NCI-H2029 treated with DMSO at 0.1 percent for 48 hours (cell line): ENCODE data around the gene PRR27.

Source experiments
- DNase-seq: peaks from one replicate; lab custom pipeline; 2025; lab: John Stamatoyannopoulos, UW

The PRR27 gene

GRCh38 chr4:70153937-70154336 is at the start of gene PRR27:
PRR27 (plus strand) TSS chr4:70154237; CDS start chr4:70154376, 139 bp downstream.
- DNase-seq: no peak

DNA sequence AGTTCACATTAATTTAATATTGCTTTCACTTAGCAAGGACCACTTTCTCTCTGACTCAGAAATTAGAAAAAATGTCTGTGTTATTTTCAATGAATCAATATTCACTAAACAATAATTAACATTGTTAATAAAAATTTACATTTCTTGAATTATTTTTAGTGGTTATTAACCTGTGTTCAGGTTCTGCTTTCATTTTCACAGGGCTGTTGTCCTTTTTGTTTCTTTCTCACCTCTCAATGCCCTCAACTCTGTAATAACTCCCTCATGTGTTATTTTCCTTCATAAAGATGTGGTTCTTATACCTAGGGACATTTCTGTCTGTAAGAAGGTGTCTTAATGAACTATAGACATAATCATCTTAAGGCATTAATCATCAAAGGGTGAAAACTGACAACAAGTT is 43.1 kb upstream of the PRR27 start:
- DNase-seq: no peak

DNA sequence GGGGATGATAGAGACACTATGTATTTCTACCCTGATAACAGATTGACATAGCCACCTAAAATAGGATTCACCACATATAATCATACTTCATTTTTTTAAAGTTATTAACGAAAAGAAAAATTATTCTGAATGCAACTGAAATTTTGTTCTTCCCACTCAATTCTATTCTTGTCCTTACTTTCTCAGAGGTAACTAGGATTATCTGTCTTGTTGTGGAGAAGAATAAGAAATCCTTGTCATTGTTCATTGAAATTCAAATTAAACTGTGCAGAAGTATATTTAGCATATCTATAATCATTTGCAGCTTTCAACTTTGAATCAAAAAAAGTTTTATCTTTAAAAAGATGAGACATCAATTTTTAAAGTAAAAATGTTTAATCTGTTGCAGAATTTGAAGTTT is 40.4 kb upstream of the PRR27 start:
- no peak for DNase-seq

GRCh38 chr4:70114096-70114495 is 39.9 kb upstream of the PRR27 start:
- no peak for DNase-seq

- no peak for DNase-seq
These were observed 33.7 kb upstream of the PRR27 start for GRCh38 chr4:70120323-70120722.

DNA sequence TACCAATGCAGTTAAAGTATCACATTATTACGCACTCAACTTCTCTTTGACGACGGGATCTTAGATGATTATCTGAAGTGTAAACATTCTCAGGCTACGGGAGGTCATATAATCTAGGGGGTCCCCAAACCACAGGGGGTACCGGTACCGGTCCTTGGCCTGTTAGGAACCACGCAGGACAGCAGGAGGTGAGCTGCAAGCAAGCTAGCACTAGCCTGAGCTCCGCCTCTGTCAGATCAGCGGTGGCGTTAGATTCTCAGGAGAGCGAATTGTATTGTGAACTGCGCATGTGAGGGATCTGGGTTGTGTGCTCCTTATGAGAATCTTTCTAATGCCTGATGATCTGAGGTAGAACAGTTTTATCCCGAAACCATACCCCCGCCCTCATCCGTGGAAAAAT is 20.6 kb upstream of the PRR27 start:
- no peak for DNase-seq

DNA sequence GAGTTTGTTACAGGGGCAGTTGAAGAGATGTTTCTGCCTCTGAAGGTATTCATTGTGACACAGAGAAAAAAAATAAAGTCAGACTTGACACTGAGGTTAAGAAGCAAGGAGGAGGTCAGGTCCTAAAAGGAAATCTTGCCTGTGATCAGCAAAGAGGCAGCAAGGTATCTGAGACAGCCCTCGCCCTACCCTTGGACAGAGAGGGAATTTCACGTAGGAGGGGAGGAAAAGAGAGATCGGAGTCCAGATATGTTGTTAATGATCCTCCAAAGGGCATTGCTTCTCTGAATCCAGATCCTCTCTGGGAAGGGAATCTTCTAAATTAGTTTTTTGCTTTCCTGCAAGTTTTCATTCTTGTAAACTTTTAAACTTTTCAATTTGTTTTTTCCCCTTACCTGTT is 15.3 kb upstream of the PRR27 start:
- DNase-seq: no peak

DNA sequence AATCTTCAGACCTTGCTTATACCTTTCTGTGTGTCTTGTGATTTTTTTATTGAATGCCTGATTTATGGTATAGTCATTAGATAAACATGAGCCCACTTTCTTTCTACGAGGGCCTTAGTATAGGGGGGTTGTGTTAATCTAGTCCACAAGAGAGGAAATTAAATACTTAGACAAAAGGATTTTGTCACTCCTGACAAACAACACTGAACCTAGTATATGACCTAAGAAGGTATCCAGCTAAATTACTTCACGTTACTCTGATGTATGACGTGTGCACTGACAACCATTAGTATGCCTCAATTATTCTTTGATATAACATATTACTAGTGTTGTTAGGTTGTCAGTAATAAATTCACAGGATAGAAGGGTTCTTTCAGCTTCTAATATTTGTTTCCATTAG is 2.8 kb upstream of the PRR27 start:
- no peak for DNase-seq

- no peak for DNase-seq
These were observed 1.9 kb upstream of the PRR27 start for GRCh38 chr4:70152088-70152487.

- no peak for DNase-seq
These were observed 4.5 kb downstream of the PRR27 start for GRCh38 chr4:70158576-70158975.

- DNase-seq: no peak
These were observed 23.1 kb downstream of the PRR27 start for GRCh38 chr4:70177090-70177489.

DNA sequence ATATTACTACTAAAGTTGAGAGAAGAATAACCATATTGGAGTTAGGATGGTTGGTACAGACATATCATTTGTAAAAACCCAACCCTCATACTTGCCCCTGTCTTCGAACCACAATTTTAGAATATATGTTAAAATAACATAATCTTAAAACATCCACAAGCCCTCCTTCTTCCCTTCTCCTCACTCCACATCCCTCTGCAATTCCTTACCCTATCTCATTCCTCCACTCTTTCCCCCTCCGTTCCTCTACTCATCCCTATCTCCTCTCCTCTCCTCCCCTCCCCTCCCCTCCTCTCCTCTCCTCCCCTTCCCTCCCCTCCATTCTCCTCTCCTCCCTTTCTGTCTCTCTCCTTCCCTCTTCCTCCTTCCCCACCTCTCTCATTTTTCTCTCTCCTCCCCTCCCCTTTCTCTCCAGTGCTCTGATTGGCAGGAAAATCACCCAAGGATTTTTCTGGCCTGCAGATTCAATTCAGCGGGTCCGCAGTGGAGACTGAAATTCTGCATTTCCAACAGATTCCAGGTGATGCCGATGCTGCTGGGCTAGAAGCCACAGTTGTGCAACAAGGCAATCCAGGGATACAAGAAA is 24.1 kb downstream of the PRR27 start:
- DNase-seq: no peak

GRCh38 chr4:70179811-70180210 is 25.8 kb downstream of the PRR27 start:
- DNase-seq: no peak

GRCh38 chr4:70181864-70182263 is 27.8 kb downstream of the PRR27 start:
- no peak for DNase-seq

DNA sequence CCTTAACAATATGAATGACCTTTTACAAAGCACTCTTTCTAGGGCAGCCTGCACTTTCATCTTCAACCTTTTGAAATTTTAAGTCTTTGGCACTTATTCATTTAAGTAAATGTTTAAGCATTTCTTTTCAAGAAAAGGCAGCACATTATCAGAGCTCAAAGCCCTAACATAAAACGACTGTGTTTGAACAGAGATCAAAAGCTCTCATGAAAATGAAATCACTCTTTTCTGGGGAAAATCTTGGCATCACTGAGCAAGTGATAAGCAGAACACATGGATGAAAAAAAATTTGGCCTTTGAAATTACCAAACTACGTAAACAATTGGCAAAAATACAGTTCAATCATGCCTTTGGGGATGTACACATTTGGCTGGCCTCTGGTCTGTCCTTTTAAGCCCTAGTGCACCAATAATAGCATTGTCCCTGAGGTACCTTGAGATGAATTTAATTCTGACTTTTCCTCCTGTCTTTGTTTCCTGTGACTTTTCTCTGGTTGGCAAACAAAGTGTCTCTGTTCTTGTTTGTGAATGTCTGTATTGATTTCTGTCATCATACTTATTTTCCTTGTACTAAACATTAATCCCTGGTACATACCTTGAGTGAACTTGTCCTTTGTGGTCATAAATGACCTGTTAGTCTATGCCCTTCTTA is 28.6 kb downstream of the PRR27 start:
- DNase-seq: no peak

GRCh38 chr4:70183168-70183939 is 29.3 kb downstream of the PRR27 start:
- DNase-seq: peak; percentile 1

- no peak for DNase-seq
These were observed 29.9 kb downstream of the PRR27 start for GRCh38 chr4:70183940-70184246.

DNA sequence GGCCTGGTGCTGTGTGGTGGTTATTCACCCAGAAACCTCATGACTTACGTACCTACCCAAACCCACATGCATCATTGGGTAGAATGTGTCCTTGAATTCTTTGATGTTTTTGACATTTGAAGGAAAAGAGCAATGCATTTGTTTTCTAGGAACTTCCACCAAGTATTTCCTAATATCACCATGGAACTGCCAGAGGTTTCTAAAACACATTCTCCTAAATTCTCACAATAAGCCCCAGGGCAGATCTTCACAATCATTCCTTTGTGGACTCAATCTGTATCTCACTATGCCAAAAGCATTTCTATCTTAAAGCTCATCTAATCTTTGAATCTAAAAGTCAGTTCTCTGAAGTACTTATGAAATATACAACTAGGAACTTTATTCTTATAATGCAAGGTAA is 33.2 kb downstream of the PRR27 start:
- no peak for DNase-seq

DNA sequence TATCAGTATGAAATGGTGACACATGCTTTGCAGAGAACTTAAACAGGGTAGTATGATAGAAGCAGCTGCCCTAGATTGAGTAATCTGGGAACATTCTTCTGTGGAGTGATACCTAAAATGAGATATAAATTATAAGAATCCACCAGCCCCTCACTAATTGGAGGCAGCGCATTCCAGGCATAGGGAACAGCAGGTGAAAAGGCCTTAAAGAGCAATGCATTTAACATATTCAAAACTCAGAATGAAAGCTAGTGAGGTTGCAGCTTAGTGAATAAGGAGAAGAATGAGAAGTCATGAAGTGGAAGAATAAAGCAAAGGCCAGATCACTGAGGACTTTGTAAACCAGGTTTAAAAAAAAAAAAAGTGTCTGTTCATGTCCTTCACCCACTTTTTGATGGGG is 36.5 kb downstream of the PRR27 start:
- no peak for DNase-seq

DNA sequence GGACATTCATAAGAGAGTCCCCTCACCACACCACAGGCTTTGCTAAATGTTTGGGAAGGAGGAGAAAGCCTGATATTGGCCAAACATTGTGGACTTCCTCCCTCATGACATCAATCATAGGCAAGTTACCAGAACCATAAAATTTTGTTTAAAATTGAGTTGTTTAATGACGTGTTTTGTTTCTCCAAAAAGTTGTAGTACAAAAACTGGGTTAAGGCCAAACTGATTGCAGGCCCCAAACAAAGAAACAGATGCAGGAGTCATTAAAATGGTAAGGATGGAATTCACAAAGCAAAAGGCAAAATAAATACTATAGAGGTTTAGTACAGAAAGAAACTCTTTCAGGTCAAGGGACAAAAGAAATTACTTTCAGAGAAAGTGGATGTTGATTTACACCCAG is 37.6 kb downstream of the PRR27 start:
- DNase-seq: no peak

DNA sequence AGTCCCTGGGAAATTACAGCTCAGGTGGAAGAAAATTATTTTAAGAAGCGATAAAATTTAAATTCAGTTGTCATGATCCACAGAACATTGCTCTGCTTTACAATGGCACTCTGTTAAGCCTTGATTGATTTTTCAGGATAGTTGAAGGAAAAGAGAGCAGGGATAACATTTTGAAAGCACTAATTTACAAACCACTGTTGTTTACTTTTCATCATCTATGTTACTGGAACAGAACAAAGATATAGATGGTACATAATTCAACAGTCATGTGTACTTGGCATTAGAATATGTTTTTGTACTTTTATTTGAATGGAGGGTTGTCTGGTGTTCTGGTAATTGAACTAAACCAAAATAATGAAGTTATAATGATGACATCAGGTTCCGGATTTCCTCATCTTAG is 38.9 kb downstream of the PRR27 start:
- DNase-seq: no peak

DNA sequence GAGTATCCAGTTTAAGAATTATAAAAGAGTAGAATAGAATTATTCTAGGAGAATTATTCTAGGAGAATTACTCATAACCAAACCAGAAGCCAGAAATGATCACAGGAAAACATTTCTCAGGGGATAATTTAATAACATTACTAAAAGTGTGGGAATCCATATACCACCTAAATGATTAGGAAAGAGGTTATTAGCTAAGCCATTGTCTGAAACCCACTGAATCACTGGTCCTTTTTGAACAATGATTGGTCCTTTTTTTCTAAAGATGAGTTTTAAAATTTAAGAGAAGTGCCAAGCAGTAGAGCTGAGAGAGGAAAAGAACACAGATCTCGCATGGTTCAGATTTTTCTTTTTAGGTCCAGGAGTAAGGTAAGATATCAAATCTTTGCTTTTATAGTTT is 41.4 kb downstream of the PRR27 start, which contains the start of gene ODAM:
TSS of gene ODAM (plus strand) at position 301 of the 400 bp plus-strand sequence. CDS start 819 bp downstream, outside the sequence.
- DNase-seq: no peak

- DNase-seq: no peak
These were observed 42.8 kb downstream of the PRR27 start for GRCh38 chr4:70196857-70197256.

GRCh38 chr4:70197842-70198241 is 43.8 kb downstream of the PRR27 start:
- no peak for DNase-seq
